ENCODE data around the gene VASH2.

VASH2 gene

DNA sequence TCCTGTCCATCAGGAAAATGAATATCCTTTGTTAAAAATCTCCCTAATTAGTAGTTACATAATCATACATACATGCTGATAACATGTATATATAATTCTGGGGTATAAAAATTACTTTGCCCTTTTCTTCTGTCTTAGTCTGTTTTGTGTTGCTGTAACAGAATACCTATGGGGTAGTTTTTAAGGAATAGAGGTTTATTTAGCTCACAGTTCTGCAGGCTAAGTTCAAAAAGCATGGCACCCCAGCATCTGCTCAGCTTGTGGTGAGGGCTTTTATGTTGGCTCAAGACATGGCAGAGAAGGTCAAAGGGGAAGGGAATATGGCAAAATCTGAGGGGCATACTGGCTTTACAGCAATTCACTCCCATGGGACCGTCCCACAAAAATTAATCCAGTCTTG, 84.4 kb downstream of the VASH2 start:
- DNase-seq, result no peak

DNA sequence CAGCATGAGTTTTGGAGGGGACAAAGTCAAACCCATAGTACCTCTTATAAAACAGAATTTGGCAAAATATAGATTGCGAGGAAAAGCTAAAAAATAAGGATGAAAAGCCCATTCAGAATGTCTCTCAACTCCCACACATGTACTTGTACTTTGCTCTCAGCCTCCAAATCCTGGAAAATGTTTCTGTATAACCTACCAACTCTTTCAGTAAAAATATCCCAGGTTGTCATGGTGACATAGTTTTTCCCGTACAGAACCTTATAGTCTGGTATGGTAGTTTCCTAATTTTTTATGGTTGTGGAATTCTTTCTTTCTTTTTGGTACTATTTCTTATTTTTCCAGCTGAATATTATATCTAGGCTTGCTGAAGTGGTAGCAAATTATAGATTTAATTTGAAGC, 85.2 kb downstream of the VASH2 start:
- no peak for DNase-seq

Measured in right kidney (tissue), 1 donor.